ENCODE measurements around the gene CCNG1.

Gene CCNG1

DNA sequence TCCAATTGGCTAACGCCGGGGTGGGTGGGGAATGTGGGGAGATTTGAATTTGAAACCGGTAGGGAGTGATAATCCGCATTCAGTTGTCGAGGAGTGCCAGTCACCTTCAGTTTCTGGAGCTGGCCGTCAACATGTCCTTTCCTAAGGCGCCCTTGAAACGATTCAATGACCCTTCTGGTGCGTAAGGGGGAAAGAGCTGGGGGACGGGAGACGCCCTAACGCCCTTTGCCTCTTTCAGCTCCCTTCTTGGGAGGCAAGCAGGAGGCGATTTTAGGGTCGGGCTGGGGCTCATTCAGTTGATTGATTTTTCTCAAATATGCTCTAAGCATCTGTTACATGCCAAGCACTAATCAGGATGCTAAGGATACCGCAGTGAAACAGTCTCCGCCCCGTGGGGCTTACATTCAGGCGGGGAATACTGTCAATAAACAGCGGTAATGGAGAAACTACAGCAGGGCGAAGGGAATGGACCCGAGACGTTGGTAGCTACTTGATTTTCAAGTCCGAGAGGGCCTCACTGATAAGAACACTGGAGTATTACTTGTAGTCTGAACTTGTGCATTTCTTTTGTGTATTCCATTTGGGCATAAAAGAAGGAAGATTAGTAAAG, 23.3 kb downstream of the CCNG1 start, which contains the start of gene HMMR:
Gene HMMR, plus strand, starts transcription at position 71 of the 610 bp plus-strand sequence. Its CDS starts 61 bp downstream, at position 132.
- Mint-ChIP-seq H3K9me3 (no peaks in the 10 kb centered on the region), H3K36me3 (ENCODE audit: low read depth) (peaks cover 29% of the 10 kb centered on the region), H3K4me1 (peaks cover 48% of the 10 kb centered on the region), H3K27me3 (ENCODE audit: low read depth) (no peaks in the 10 kb centered on the region), H3K27ac (peak within 1 kb of the TSS; percentile 100), H3K4me3 (peak within 1 kb of the TSS; percentile 92 to 94 (median 92))
- TF ChIP-seq, protein P1, sequence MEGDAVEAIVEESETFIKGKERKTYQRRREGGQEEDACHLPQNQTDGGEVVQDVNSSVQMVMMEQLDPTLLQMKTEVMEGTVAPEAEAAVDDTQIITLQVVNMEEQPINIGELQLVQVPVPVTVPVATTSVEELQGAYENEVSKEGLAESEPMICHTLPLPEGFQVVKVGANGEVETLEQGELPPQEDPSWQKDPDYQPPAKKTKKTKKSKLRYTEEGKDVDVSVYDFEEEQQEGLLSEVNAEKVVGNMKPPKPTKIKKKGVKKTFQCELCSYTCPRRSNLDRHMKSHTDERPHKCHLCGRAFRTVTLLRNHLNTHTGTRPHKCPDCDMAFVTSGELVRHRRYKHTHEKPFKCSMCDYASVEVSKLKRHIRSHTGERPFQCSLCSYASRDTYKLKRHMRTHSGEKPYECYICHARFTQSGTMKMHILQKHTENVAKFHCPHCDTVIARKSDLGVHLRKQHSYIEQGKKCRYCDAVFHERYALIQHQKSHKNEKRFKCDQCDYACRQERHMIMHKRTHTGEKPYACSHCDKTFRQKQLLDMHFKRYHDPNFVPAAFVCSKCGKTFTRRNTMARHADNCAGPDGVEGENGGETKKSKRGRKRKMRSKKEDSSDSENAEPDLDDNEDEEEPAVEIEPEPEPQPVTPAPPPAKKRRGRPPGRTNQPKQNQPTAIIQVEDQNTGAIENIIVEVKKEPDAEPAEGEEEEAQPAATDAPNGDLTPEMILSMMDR (IDR thresholded peaks at IDR 0.05; ENCODE audit: unreplicated experiment in 3 of 3), result no peak

DNA sequence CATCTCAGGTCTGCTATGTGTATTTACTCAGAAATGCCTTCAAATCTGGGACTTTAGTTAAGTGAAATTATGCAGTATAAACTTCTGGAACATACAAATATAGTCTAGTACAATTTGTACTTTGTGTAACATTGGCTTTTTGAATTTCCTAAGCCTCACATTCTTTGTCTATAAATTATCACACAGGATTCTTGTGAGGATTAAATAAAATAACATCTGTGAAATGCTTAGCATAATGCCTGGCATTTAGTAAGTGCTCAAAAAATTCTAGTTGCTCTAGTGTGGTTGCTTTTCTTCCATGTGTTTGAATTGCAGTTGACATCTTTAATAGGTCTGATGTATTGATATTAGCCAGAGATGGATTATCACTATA, 25.7 kb downstream of the CCNG1 start:
- H3K9me3 Mint-ChIP-seq, result no peaks in the 10 kb centered on the region
- no peak overlapping the region for H3K27ac Mint-ChIP-seq

DNA sequence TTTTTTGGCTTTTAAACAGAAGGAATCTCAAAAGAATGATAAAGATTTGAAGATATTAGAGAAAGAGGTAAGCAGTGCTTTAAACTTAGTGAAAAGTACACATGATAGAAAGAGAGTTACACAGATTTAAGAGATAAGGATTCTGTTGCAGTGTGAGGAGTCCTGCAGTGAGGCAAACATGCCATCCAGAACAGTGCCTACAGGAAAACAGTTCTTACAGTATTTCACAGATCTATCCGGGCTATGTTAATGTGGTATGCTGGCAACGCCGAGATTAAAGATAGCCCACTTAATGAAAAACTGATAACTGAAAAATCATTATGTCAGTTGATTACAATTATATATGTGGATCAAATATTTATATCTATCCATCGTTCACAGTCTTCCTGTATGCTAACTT, 30.3 kb downstream of the CCNG1 start:
- Mint-ChIP-seq H3K27me3 (ENCODE audit: low read depth) (no peaks in the 10 kb centered on the region), H3K4me1 (peaks cover 5% of the 10 kb centered on the region), H3K36me3 (ENCODE audit: low read depth) (peaks cover 22% of the 10 kb centered on the region), H3K4me3 (no peak overlapping the region), H3K9me3 (no peaks in the 10 kb centered on the region), H3K27ac (no peak overlapping the region)
- TF ChIP-seq, protein P1 (IDR thresholded peaks at IDR 0.05; ENCODE audit: unreplicated experiment in 3 of 3), result no peak

More for the DNA sequence above, 25.7 kb downstream of the CCNG1 start:
- Mint-ChIP-seq H3K36me3 (ENCODE audit: low read depth) (peaks cover 10% of the 10 kb centered on the region), H3K4me3 (peak overlapping the region in 1 of 3 experiments; percentile 46), H3K4me1 (peaks cover 26% of the 10 kb centered on the region), H3K27me3 (ENCODE audit: low read depth) (no peaks in the 10 kb centered on the region)
- TF ChIP-seq, protein P1 (IDR thresholded peaks at IDR 0.05; ENCODE audit: unreplicated experiment in 3 of 3), result no peak

DNA sequence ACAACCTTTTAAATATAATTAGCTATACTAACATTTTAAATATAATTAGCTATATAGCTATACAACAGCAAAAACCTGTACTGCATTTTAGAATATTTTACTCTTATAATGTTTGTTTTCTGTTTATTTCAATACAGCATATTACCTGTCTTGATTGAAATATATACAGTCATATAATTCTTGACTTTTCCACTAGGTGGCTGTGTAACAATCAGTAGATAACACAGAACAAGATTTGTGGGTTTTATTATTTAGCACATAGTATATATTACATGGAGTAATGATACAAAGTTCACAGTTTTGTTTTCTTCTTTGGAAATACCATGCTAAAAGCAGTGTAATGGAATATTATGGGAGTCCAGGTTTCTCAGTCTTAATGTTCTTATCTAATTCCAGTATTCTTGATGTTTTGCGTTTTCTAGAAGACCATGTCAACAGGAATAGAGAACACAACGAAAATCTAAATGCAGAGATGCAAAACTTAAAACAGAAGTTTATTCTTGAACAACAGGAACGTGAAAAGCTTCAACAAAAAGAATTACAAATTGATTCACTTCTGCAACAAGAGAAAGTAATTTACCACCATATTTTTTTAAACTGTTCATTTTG, 36.3 kb downstream of the CCNG1 start:
- Mint-ChIP-seq H3K4me3 (no peak overlapping the region), H3K27me3 (ENCODE audit: low read depth) (no peaks in the 10 kb centered on the region), H3K9me3 (no peaks in the 10 kb centered on the region), H3K4me1 (no peaks in the 10 kb centered on the region), H3K27ac (no peak overlapping the region), H3K36me3 (ENCODE audit: low read depth) (peaks cover 43% of the 10 kb centered on the region)
- TF ChIP-seq, protein P1 (IDR thresholded peaks at IDR 0.05; ENCODE audit: unreplicated experiment in 3 of 3), result peak; percentile 21 to 59 (median 38)

DNA sequence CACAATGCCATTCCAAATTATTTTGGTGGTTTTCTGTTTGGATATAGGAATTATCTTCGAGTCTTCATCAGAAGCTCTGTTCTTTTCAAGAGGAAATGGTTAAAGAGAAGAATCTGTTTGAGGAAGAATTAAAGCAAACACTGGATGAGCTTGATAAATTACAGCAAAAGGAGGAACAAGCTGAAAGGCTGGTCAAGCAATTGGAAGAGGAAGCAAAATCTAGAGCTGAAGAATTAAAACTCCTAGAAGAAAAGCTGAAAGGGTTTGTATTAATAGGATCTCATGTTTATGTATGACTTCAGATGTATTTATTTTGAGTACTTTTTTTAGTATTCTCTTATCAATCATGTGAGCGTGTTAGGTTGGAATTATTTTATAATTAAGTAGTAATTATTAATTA, 38.0 kb downstream of the CCNG1 start:
- no peak overlapping the region for H3K4me3 Mint-ChIP-seq
- TF ChIP-seq, protein P1 (IDR thresholded peaks at IDR 0.05; ENCODE audit: unreplicated experiment in 3 of 3), result no peak
- H3K36me3 Mint-ChIP-seq (ENCODE audit: low read depth), result peaks cover 47% of the 10 kb centered on the region
- H3K9me3 Mint-ChIP-seq, result no peaks in the 10 kb centered on the region
- no peaks in the 10 kb centered on the region for H3K27me3 Mint-ChIP-seq (ENCODE audit: low read depth)
- H3K27ac Mint-ChIP-seq, result no peak overlapping the region
- no peaks in the 10 kb centered on the region for H3K4me1 Mint-ChIP-seq
